ENCODE data around the gene SS18L1. TPM values are rescaled to one million over a fixed set of nuclear protein-coding genes. Genes with fewer than 3 reads are reported as not detected.
A peak's percentile ranks its signal among the peaks of the same experiment; 100 is the strongest.
"Not testable (repeated sequence)": the region's sequence is repeated elsewhere in the genome, so short reads cannot be mapped to it uniquely, and the experiment has no call there.

The SS18L1 gene
- total RNA-seq, 1 donor from 2014 or later, result 16.3 TPM

GRCh38 chr20:62111148-62111547 is 32.4 kb upstream of the SS18L1 start:
- Histone ChIP-seq H3K9ac (ENCODE audit: low read length) (no peak overlapping the region), H3K36me3 (ENCODE audit: insufficient read depth, low read length) (no peaks in the 10 kb centered on the region), H3K4me1 (ENCODE audit: insufficient read depth, low read length) (no peaks in the 10 kb centered on the region), H3K9me3 (ENCODE audit: insufficient read depth, low read depth, low read length) (peaks cover 25% of the 10 kb centered on the region), H3K79me2 (ENCODE audit: insufficient read depth, low read length) (no peaks in the 10 kb centered on the region), H3K27me3 (ENCODE audit: insufficient read depth, low read length) (no peaks in the 10 kb centered on the region), H3K4me3 (ENCODE audit: insufficient read depth, low read depth, low read length) (no peak overlapping the region), H4K20me1 (ENCODE audit: insufficient read depth, low read length) (no peaks in the 10 kb centered on the region), H3K27ac (ENCODE audit: low read depth, low read length) (no peak overlapping the region), H3K4me2 (ENCODE audit: low read length) (no peak overlapping the region), H2AFZ (ENCODE audit: low read depth, low read length) (no peak overlapping the region)
- Mint-ChIP-seq H3K36me3 (ENCODE audit: low read depth, unreplicated experiment) (peaks cover 6% of the 10 kb centered on the region), H3K9me3 (ENCODE audit: unreplicated experiment) (peaks cover 42% of the 10 kb centered on the region), H3K4me3 (ENCODE audit: unreplicated experiment) (no peak overlapping the region), H3K4me1 (ENCODE audit: low read depth, unreplicated experiment) (no peaks in the 10 kb centered on the region), H3K27me3 (ENCODE audit: low read depth, unreplicated experiment) (peaks cover 12% of the 10 kb centered on the region), H3K27ac (ENCODE audit: unreplicated experiment) (peak overlapping the region; percentile 2)
- DNase-seq (ENCODE audit: low read depth), result no peak
- no peak for FAIRE-seq
- TF ChIP-seq CTCF (IDR thresholded peaks at IDR 0.05; ENCODE audit: insufficient read depth, low read depth, low read length) (no peak), EZH2 (IDR thresholded peaks at IDR 0.05; ENCODE audit: insufficient read depth, low read length) (no peak)

DNA sequence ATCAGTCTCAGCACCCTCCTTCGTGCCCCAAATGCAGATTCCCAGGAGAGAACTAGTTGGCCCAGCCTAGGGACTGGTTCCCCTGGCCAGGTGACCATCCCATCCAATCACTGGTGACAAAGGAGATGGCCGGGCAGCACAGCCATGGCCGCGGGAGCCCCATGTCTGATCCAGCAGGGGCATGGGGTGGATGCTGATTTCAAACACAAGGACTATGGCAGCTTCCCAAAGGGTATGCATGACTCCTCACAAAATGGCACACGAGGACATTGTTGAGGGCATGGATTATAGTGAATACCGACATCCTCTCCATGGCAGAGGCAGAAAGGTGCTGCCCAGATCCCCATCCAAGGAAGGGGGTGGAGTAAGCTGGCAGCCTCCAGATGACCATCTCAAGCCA is 31.2 kb upstream of the SS18L1 start:
- no peak for TF ChIP-seq CTCF (IDR thresholded peaks at IDR 0.05; ENCODE audit: insufficient read depth, low read depth, low read length)
- no peak for TF ChIP-seq EZH2 (IDR thresholded peaks at IDR 0.05; ENCODE audit: insufficient read depth, low read length)
- no peaks in the 10 kb centered on the region for H3K4me1 Mint-ChIP-seq (ENCODE audit: low read depth, unreplicated experiment)
- Histone ChIP-seq H3K4me2 (ENCODE audit: low read length) (no peak overlapping the region), H3K9ac (ENCODE audit: low read length) (no peak overlapping the region), H3K36me3 (ENCODE audit: insufficient read depth, low read length) (no peaks in the 10 kb centered on the region), H2AFZ (ENCODE audit: low read depth, low read length) (no peak overlapping the region), H3K79me2 (ENCODE audit: insufficient read depth, low read length) (no peaks in the 10 kb centered on the region), H4K20me1 (ENCODE audit: insufficient read depth, low read length) (no peaks in the 10 kb centered on the region), H3K9me3 (ENCODE audit: insufficient read depth, low read depth, low read length) (peaks cover 24% of the 10 kb centered on the region), H3K27me3 (ENCODE audit: insufficient read depth, low read length) (peaks cover 7% of the 10 kb centered on the region), H3K4me3 (ENCODE audit: insufficient read depth, low read depth, low read length) (no peak overlapping the region), H3K4me1 (ENCODE audit: insufficient read depth, low read length) (no peaks in the 10 kb centered on the region), H3K27ac (ENCODE audit: low read depth, low read length) (no peak overlapping the region)
- peaks cover 19% of the 10 kb centered on the region for H3K27me3 Mint-ChIP-seq (ENCODE audit: low read depth, unreplicated experiment)
- FAIRE-seq (no peak), DNase-seq (ENCODE audit: low read depth) (no peak)
- H3K9me3 Mint-ChIP-seq (ENCODE audit: unreplicated experiment), result peaks cover 35% of the 10 kb centered on the region
- no peak overlapping the region for H3K27ac Mint-ChIP-seq (ENCODE audit: unreplicated experiment)
- H3K4me3 Mint-ChIP-seq (ENCODE audit: unreplicated experiment), result no peak overlapping the region
- H3K36me3 Mint-ChIP-seq (ENCODE audit: low read depth, unreplicated experiment), result peaks cover 6% of the 10 kb centered on the region

GRCh38 chr20:62114894-62115293 is 28.7 kb upstream of the SS18L1 start:
- Histone ChIP-seq H3K4me3 (ENCODE audit: insufficient read depth, low read depth, low read length) (no peak overlapping the region), H3K4me1 (ENCODE audit: insufficient read depth, low read length) (no peaks in the 10 kb centered on the region), H3K27me3 (ENCODE audit: insufficient read depth, low read length) (peaks cover 21% of the 10 kb centered on the region), H4K20me1 (ENCODE audit: insufficient read depth, low read length) (no peaks in the 10 kb centered on the region), H3K36me3 (ENCODE audit: insufficient read depth, low read length) (no peaks in the 10 kb centered on the region), H3K9ac (ENCODE audit: low read length) (no peak overlapping the region), H3K9me3 (ENCODE audit: insufficient read depth, low read depth, low read length) (peaks cover 14% of the 10 kb centered on the region), H2AFZ (ENCODE audit: low read depth, low read length) (no peak overlapping the region), H3K79me2 (ENCODE audit: insufficient read depth, low read length) (no peaks in the 10 kb centered on the region), H3K27ac (ENCODE audit: low read depth, low read length) (no peak overlapping the region), H3K4me2 (ENCODE audit: low read length) (no peak overlapping the region)
- no peak overlapping the region for H3K4me3 Mint-ChIP-seq (ENCODE audit: unreplicated experiment)
- no peaks in the 10 kb centered on the region for H3K4me1 Mint-ChIP-seq (ENCODE audit: low read depth, unreplicated experiment)
- DNase-seq (ENCODE audit: low read depth), result no peak
- no peak overlapping the region for H3K27ac Mint-ChIP-seq (ENCODE audit: unreplicated experiment)
- peaks cover 4% of the 10 kb centered on the region for H3K36me3 Mint-ChIP-seq (ENCODE audit: low read depth, unreplicated experiment)
- no peak for TF ChIP-seq EZH2 (IDR thresholded peaks at IDR 0.05; ENCODE audit: insufficient read depth, low read length)
- TF ChIP-seq CTCF (IDR thresholded peaks at IDR 0.05; ENCODE audit: insufficient read depth, low read depth, low read length), result no peak
- peaks cover 14% of the 10 kb centered on the region for H3K9me3 Mint-ChIP-seq (ENCODE audit: unreplicated experiment)
- no peak for FAIRE-seq
- H3K27me3 Mint-ChIP-seq (ENCODE audit: low read depth, unreplicated experiment), result peaks cover 32% of the 10 kb centered on the region

DNA sequence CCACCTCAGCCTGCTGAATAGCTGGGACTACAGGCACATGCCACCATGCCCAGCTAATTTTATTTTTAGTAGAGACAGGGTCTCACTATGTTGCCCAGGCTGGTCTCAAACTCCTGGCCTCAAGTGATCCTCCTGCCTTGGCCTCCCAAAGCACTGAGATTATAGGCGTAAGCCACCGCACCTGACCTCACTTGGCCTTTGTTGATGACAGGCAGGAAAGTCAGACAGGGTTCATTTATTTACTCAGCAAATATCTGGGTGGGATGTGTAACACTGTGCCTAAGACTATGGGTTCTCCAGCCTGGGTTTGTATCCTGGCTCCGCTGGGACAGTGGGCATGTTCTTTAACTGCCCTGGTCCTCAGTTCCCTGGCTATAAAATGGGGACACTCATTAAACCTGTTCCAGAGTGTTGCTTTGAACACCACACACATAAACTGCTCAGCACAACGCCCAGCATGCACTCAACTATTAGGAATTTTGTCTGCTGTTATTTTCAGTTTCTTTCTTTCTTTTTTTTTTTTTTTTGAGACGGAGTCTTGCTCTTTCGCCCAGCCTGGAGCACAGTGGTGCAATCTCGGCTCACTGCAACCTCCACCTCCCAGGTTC is 27.7 kb upstream of the SS18L1 start:
- not testable (repeated sequence) for DNase-seq (ENCODE audit: low read depth); H3K27ac ChIP-seq (ENCODE audit: low read depth, low read length); H3K4me2 ChIP-seq (ENCODE audit: low read length); H3K4me3 Mint-ChIP-seq (ENCODE audit: unreplicated experiment); H3K4me1 ChIP-seq (ENCODE audit: insufficient read depth, low read length); FAIRE-seq; H3K27ac Mint-ChIP-seq (ENCODE audit: unreplicated experiment); H3K36me3 ChIP-seq (ENCODE audit: insufficient read depth, low read length); H3K79me2 ChIP-seq (ENCODE audit: insufficient read depth, low read length); H3K4me3 ChIP-seq (ENCODE audit: insufficient read depth, low read depth, low read length); H3K9ac ChIP-seq (ENCODE audit: low read length); H4K20me1 ChIP-seq (ENCODE audit: insufficient read depth, low read length); H3K9me3 Mint-ChIP-seq (ENCODE audit: unreplicated experiment); H3K4me1 Mint-ChIP-seq (ENCODE audit: low read depth, unreplicated experiment); H2AFZ ChIP-seq (ENCODE audit: low read depth, low read length); H3K36me3 Mint-ChIP-seq (ENCODE audit: low read depth, unreplicated experiment)
- Histone ChIP-seq H3K9me3 (ENCODE audit: insufficient read depth, low read depth, low read length) (peaks cover 12% of the 10 kb centered on the region), H3K27me3 (ENCODE audit: insufficient read depth, low read length) (peaks cover 21% of the 10 kb centered on the region)
- H3K27me3 Mint-ChIP-seq (ENCODE audit: low read depth, unreplicated experiment), result peaks cover 34% of the 10 kb centered on the region

All from astrocyte (in vitro differentiated cells and primary cell).